Neural cell (in vitro differentiated cells): Measurements from ENCODE around the gene SLIRP.

ENCODE experiments used
- CTCF ChIP-seq: fragments of 450-650 bp; IDR thresholded peaks from 2 replicates; pipeline ENCODE4 v1.5.1; 2014; ENCODE audit warnings: antibody characterized with exemption, mild to moderate bottlenecking, moderate library complexity; ENCODE audit not compliant: poor library complexity, severe bottlenecking
- EP300 ChIP-seq: fragments of 450-650 bp; conservative IDR thresholded peaks from 2 replicates; pipeline ENCODE4 v1.6.1; 2014; ENCODE audit warnings: antibody characterized with exemption, mild to moderate bottlenecking, moderate library complexity; ENCODE audit not compliant: poor library complexity, severe bottlenecking
- RAD21 ChIP-seq: fragments of 450-650 bp; conservative IDR thresholded peaks from 2 replicates; pipeline ENCODE4 v1.6.1; 2014; ENCODE audit warnings: antibody characterized with exemption, mild to moderate bottlenecking, moderate library complexity
- TAF1 ChIP-seq: IDR thresholded peaks from 2 replicates; pipeline ENCODE4 v1.6.1; 2012; ENCODE audit warnings: low read depth

GRCh38 chr14:77674931-77675330 is 33.0 kb upstream of the SLIRP start:
- TF ChIP-seq CTCF (no peak), TAF1 (no peak), EP300 (no peak), RAD21 (no peak)
